Measurements from ENCODE around the gene ABCC1.

- TF ChIP-seq CTCF (IDR thresholded peaks at IDR 0.05) (no peak), POLR2A (IDR thresholded peaks at IDR 0.05) (no peak)
Observed at GRCh38 chr16:16063683-16064082, 114.3 kb downstream of the ABCC1 start.

Measured in adrenal gland (tissue), 5 donors.